ENCODE results near the gene COX4I1. TPM values are rescaled to one million over a fixed set of nuclear protein-coding genes. Genes with fewer than 3 reads are reported as not detected.
"Not testable (repeated sequence)": the region's sequence is repeated elsewhere in the genome, so short reads cannot be mapped to it uniquely, and the experiment has no call there.

COX4I1 gene
- total RNA-seq, 2 experiments from 2014 or later: 505 to 520 TPM

DNA sequence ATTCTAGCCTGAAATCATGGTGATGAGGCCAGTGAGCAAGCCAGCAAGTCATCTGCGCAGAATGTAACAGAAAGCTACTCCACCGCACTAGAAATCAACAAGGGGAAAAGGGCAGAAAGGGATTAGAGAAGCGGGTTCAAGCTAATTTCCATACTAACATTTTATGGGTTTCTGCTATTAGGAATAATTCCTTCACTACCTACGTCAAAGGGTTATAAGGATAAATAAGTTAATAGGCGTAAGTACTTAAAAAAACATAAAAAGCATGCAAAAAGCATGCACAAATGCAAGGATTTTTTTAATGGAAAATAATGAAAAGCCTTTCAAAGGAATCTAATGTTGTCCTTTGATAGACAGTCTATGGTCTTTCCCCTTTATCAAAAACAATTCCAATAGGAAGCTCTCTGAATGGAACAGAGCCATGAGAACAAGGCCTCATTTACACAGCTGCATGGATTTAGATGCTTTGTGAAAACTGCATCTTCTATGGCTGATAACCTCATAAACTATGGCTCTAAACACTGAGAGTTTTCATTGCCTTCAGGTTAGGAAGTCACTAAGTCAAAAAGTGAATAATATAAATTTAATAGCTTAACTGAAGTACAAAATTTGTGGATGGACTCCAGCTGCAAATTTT lies 5.7 kb upstream of the COX4I1 start:
- no peak for ATAC-seq
- Mint-ChIP-seq H3K36me3 (ENCODE audit: low read depth) (peaks cover 53% of the 10 kb centered on the region), H3K4me3 (no peak overlapping the region), H3K27me3 (ENCODE audit: low read depth) (no peaks in the 10 kb centered on the region), H3K4me1 (ENCODE audit: low read depth) (peaks cover 50% of the 10 kb centered on the region), H3K9me3 (ENCODE audit: insufficient read depth) (no peaks in the 10 kb centered on the region), H3K27ac (no peak overlapping the region)
- ChIA-PET CTCF (interaction anchor here (1.1 kb wide), 1 partner anchor 222 kb away, joined by 3 read pairs; no protein-coding TSS in a partner anchor), POLR2A (interaction anchor here (0.7 kb wide), 1 partner anchor 19 kb away, joined by 4 read pairs; no protein-coding TSS in a partner anchor)
- DNase-seq: no peak

DNA sequence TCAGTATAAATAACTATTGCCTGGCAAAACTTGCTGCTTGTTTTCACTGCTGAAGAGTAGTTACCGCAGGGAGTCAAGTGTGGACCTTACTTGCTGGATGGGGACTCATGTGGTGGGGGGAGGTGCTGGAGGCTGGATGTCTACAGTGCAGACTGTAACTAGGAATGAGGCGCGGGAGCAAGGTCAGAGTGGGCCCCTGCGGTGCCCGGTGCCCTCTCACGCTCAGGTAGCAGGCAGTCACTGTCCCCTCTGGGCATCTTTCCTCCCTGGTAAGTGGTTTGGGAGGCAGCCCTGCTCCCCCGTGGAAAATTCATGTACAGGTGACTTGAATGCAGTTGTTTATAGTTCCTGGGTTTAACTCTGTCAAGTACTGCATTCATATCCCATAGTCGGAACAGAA lies 4.8 kb upstream of the COX4I1 start:
- Mint-ChIP-seq H3K4me1 (ENCODE audit: low read depth) (peaks cover 48% of the 10 kb centered on the region), H3K27me3 (ENCODE audit: low read depth) (no peaks in the 10 kb centered on the region), H3K36me3 (ENCODE audit: low read depth) (peaks cover 50% of the 10 kb centered on the region), H3K4me3 (no peak overlapping the region), H3K9me3 (ENCODE audit: insufficient read depth) (no peaks in the 10 kb centered on the region), H3K27ac (no peak overlapping the region)
- ATAC-seq (no peak), DNase-seq (no peak)
- ChIA-PET CTCF (no interaction called here), POLR2A (no interaction called here)

DNA sequence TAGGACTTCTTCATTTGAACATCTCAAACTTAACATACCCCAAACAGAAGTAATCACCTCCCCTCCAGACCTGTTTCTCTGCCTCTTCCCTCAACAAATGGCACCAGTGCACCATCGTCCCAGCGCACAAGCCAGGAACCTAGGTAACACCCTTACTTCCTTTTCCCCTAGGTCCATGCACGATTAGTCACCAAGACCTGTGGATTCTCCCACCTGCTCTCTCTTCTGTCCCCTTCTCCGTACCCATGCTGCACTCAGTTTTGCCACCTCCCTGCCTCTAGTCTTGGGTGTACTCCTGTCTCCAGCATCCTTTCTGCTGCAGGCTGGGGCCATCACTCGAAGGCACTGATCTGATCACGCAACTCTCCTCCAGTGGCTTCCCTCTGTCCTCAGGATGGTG lies 3.3 kb upstream of the COX4I1 start:
- no peaks in the 10 kb centered on the region for H3K27me3 Mint-ChIP-seq (ENCODE audit: low read depth)
- H3K4me1 Mint-ChIP-seq (ENCODE audit: low read depth): peaks cover 49% of the 10 kb centered on the region
- H3K9me3 Mint-ChIP-seq (ENCODE audit: insufficient read depth): no peaks in the 10 kb centered on the region
- no peak overlapping the region for H3K4me3 Mint-ChIP-seq
- ATAC-seq: no peak
- no peak for DNase-seq
- H3K27ac Mint-ChIP-seq: peak overlapping the region; percentile 37
- ChIA-PET CTCF (no interaction called here), POLR2A (interaction anchor here (1.2 kb wide), 1 partner anchor 140 kb away, joined by 3 read pairs; no protein-coding TSS in a partner anchor)
- H3K36me3 Mint-ChIP-seq (ENCODE audit: low read depth): peaks cover 49% of the 10 kb centered on the region

DNA sequence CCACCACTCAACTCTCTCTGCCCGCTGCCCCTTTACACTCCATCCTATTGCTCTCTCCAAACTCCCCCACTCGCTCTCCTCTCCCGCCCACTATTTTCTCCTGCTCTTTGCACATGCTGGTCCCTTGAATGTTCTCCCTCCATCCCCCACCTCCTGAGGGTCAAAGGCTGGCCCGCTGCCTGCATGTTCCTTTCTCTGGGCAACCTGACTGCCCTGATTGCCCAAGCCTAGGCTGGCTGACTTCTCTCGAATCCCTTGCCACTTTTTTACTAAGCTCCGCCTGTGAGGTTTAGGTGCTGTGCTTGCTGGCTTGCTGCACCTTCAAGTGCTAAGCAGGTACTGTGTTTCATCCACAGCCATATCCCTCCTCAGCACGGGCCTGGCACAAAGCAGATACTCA lies 2.9 kb upstream of the COX4I1 start:
- Mint-ChIP-seq H3K36me3 (ENCODE audit: low read depth) (peaks cover 50% of the 10 kb centered on the region), H3K4me3 (no peak overlapping the region), H3K27ac (no peak overlapping the region), H3K27me3 (ENCODE audit: low read depth) (no peaks in the 10 kb centered on the region), H3K9me3 (ENCODE audit: insufficient read depth) (no peaks in the 10 kb centered on the region), H3K4me1 (ENCODE audit: low read depth) (peaks cover 50% of the 10 kb centered on the region)
- DNase-seq (no peak), ATAC-seq (no peak)
- POLR2A ChIA-PET: interaction anchor here (1.2 kb wide), 1 partner anchor 140 kb away, joined by 3 read pairs; no protein-coding TSS in a partner anchor
- CTCF ChIA-PET: no interaction called here

DNA sequence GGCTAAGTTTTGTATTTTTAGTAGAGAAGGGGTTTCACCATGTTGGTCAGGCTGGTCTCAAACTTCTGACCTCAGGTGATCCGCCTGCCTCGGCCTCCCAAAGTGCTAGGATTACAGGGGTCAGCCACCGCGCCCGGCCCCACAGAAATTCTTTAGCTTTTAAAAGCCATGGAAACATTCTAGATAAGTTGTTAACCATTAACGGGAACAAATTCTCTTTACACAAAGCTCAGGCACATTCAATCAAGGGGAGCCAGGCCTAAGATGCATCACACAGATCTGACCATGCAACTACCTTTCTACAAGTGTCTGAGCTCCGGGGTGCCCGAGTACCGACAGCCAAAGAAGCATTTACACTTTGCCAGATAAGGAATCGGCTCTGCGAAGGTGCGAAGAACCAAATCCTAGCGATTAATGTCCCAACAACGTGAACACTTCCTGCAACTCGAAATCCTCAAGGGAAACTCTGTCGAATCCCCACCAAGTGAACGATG lies 1.2 kb upstream of the COX4I1 start:
- POLR2A ChIA-PET: no interaction called here
- peaks cover 51% of the 10 kb centered on the region for H3K36me3 Mint-ChIP-seq (ENCODE audit: low read depth)

DNA sequence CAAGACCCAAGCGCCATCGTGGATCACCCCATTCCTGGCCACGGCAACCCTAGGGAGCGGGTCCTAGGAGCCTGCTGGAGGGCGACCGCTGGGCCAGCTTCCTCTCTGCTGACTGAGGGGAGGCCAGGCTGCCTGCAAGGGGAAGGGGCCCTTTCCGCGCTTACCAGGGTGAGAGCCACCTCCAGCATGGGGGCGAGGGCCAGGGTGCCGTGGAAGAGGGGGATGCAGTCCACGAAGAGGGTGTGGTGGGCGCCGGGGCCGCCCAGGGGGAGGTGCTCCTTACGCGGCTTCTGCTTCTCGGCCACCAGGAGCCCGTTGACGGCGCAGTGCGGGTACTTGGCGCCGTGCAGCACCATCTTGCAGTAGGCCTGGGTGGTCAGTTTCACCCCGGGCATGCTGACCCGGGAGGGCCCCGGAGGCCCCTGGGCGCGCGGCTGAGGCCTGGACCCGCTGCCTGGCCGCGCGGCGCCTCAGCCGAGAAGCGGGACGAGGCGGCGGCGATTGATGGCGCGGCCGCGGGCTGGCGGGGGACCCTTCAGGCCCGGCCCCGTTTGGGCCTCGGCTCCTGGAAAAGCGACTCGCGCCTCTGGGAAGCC lies 496 bp upstream of the COX4I1 start:
- ATAC-seq (peak; percentile 69), DNase-seq (peak; percentile 54)
- H3K4me3 Mint-ChIP-seq: peak overlapping the region; percentile 90
- no peaks in the 10 kb centered on the region for H3K27me3 Mint-ChIP-seq (ENCODE audit: low read depth)
- H3K4me1 Mint-ChIP-seq (ENCODE audit: low read depth): peaks cover 61% of the 10 kb centered on the region
- H3K9me3 Mint-ChIP-seq (ENCODE audit: insufficient read depth): no peaks in the 10 kb centered on the region
- CTCF ChIA-PET: interaction anchor here (0.7 to 1.2 kb wide), 2 partner anchors 217 to 379 kb away, joined by 3 to 4 read pairs; no protein-coding TSS in a partner anchor
- POLR2A ChIA-PET: no interaction called here
- peak overlapping the region; percentile 89 for H3K27ac Mint-ChIP-seq
- H3K36me3 Mint-ChIP-seq (ENCODE audit: low read depth): peaks cover 56% of the 10 kb centered on the region

More for the DNA sequence above, 1.2 kb upstream of the COX4I1 start:
- Mint-ChIP-seq H3K4me1 (ENCODE audit: low read depth) (peaks cover 57% of the 10 kb centered on the region), H3K27me3 (ENCODE audit: low read depth) (no peaks in the 10 kb centered on the region), H3K9me3 (ENCODE audit: insufficient read depth) (no peaks in the 10 kb centered on the region), H3K4me3 (peak overlapping the region; percentile 90), H3K27ac (peak overlapping the region; percentile 80)
- ATAC-seq (no peak), DNase-seq (no peak)
- CTCF ChIA-PET: interaction anchor here (0.6 to 1.4 kb wide), 6 partner anchors 139 to 545 kb away, joined by 3 to 5 read pairs (median 3); no protein-coding TSS in a partner anchor

DNA sequence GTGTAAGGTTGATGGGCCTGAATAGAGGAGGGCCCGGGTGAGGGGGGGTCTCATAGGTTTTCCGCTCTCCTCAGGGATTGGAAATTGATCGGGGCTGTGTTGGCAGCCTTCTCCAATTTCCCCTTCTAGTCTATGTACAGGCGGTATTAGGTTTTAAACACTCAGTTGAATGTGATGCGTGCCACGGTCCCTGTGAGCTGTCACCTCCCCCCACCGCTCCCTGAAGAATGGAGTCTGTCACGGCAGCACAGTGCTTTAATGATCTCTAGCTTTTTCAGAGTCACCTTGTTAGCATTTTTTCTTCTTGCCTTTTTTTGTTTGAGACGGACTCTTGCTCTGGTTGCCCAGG lies 800 bp downstream of the COX4I1 start:
- POLR2A ChIA-PET: interaction anchor here (1.0 kb wide), 2 partner anchors 144 to 181 kb away, joined by 3 read pairs; no protein-coding TSS in a partner anchor
- ATAC-seq (peak; percentile 10), DNase-seq (peak; percentile 32)
- Mint-ChIP-seq H3K9me3 (ENCODE audit: insufficient read depth) (no peaks in the 10 kb centered on the region), H3K36me3 (ENCODE audit: low read depth) (peaks cover 58% of the 10 kb centered on the region), H3K27me3 (ENCODE audit: low read depth) (no peaks in the 10 kb centered on the region), H3K4me3 (peak overlapping the region; percentile 90), H3K27ac (peak overlapping the region; percentile 89), H3K4me1 (ENCODE audit: low read depth) (peaks cover 61% of the 10 kb centered on the region)
- CTCF ChIA-PET: interaction anchor here (1.5 to 3.6 kb wide), 3 partner anchors 19 to 186 kb away, joined by 5 to 19 read pairs (median 13); no protein-coding TSS in a partner anchor

DNA sequence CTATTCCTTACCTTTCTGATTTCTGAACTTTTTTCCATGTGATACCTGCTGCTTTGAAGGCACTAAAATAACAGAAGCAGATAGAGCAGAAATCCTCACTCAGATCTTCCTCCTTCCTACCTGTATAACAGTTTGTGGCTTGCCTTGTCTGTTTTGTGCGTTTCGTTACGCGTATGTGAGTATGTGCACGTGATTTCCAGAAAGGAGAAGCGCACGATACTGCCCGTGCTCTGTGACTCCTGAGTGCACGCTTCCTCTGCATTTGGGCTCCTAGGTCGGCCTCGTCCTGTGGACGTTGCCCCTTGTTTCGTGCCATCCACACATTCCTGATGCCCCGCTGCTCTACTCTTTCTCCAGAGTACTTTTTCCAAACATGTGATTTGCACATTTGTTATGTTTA lies 4.1 kb downstream of the COX4I1 start:
- CTCF ChIA-PET: interaction anchor here (1.6 to 3.6 kb wide), 3 partner anchors 16 to 185 kb away, joined by 3 to 19 read pairs (median 8); no protein-coding TSS in a partner anchor
- Mint-ChIP-seq H3K27me3 (ENCODE audit: low read depth) (no peaks in the 10 kb centered on the region), H3K9me3 (ENCODE audit: insufficient read depth) (no peaks in the 10 kb centered on the region), H3K27ac (no peak overlapping the region), H3K36me3 (ENCODE audit: low read depth) (peaks cover 61% of the 10 kb centered on the region), H3K4me1 (ENCODE audit: low read depth) (peaks cover 35% of the 10 kb centered on the region), H3K4me3 (no peak overlapping the region)
- DNase-seq (no peak), ATAC-seq (no peak)
- POLR2A ChIA-PET: no interaction called here

DNA sequence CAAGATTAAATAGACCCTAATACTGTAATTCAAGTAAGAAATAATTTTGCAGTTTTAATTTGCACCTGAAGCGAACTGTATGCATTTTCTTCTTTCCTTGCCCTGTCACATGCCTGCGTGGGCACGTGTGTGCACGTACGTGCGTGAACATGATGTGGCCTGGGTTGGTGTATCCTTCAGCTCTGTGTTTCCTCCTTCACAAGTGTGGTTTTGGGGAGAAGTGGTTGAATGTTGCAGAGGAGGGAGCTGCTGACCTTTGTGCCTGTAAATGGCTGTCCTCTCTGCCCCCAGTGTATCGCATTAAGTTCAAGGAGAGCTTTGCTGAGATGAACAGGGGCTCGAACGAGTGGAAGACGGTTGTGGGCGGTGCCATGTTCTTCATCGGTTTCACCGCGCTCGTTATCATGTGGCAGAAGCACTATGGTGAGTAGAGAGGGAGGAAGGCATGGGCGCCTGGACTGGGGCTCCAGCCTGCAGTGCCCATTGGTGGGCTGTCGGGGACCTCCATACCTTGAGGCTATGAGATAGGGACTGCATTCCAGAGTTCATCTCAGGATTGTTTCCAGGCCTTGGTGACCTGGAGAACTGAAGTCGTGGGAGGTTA lies 6.0 kb downstream of the COX4I1 start:
- DNase-seq (no peak), ATAC-seq (no peak)
- H3K9me3 Mint-ChIP-seq (ENCODE audit: insufficient read depth): no peaks in the 10 kb centered on the region
- H3K27ac Mint-ChIP-seq: no peak overlapping the region
- no peaks in the 10 kb centered on the region for H3K27me3 Mint-ChIP-seq (ENCODE audit: low read depth)
- H3K36me3 Mint-ChIP-seq (ENCODE audit: low read depth): peaks cover 58% of the 10 kb centered on the region
- POLR2A ChIA-PET: no interaction called here
- no peak overlapping the region for H3K4me3 Mint-ChIP-seq
- CTCF ChIA-PET: no interaction called here
- H3K4me1 Mint-ChIP-seq (ENCODE audit: low read depth): peaks cover 29% of the 10 kb centered on the region

DNA sequence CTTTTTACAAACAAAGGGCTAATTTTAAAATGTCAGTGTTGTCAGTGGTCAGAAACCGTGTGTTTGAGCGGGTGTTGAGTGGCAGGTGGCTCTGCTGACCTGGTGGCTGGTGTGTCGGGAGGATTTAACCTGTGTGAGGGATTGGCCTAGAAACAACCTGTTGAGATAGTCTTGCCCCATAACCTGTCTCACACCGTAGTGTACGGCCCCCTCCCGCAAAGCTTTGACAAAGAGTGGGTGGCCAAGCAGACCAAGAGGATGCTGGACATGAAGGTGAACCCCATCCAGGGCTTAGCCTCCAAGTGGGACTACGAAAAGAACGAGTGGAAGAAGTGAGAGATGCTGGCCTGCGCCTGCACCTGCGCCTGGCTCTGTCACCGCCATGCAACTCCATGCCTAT lies 7.0 kb downstream of the COX4I1 start:
- no peak for ATAC-seq
- no peaks in the 10 kb centered on the region for H3K9me3 Mint-ChIP-seq (ENCODE audit: insufficient read depth)

DNA sequence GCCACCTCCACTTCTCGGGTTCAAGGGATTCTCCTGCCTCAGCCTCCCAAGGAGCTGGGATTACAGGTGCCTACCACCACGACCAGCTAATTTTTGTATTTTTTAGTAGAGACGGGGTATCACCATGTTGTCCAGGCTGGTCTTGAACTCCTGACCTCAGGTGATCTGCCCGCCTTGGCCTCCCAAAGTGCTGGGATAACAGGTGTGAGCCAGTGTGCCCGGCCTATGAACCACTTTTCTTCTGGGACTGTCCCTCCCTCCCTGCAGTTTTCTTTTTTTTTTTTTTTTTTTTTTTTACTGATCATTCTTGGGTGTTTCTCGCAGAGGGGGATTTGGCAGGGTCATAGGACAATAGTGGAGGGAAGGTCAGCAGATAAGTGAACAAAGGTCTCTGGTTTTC lies 7.8 kb downstream of the COX4I1 start:
- DNase-seq; H3K9me3 Mint-ChIP-seq (ENCODE audit: insufficient read depth); ATAC-seq; POLR2A ChIA-PET; H3K27ac Mint-ChIP-seq; H3K4me3 Mint-ChIP-seq: not testable (repeated sequence)
- peaks cover 43% of the 10 kb centered on the region for H3K36me3 Mint-ChIP-seq (ENCODE audit: low read depth)
- H3K27me3 Mint-ChIP-seq (ENCODE audit: low read depth): peaks cover 11% of the 10 kb centered on the region
- CTCF ChIA-PET: interaction anchor here (1.4 kb wide), 1 partner anchor 12 kb away, joined by 5 read pairs; no protein-coding TSS in a partner anchor
- H3K4me1 Mint-ChIP-seq (ENCODE audit: low read depth): peaks cover 11% of the 10 kb centered on the region

More for the DNA sequence above, 7.0 kb downstream of the COX4I1 start:
- H3K4me3 Mint-ChIP-seq: no peak overlapping the region
- ChIA-PET CTCF (interaction anchor here (1.4 kb wide), 1 partner anchor 13 kb away, joined by 5 read pairs; no protein-coding TSS in a partner anchor), POLR2A (no interaction called here)
- peaks cover 51% of the 10 kb centered on the region for H3K36me3 Mint-ChIP-seq (ENCODE audit: low read depth)
- no peak for DNase-seq
- H3K4me1 Mint-ChIP-seq (ENCODE audit: low read depth): peaks cover 19% of the 10 kb centered on the region
- peaks cover 4% of the 10 kb centered on the region for H3K27me3 Mint-ChIP-seq (ENCODE audit: low read depth)
- no peak overlapping the region for H3K27ac Mint-ChIP-seq

DNA sequence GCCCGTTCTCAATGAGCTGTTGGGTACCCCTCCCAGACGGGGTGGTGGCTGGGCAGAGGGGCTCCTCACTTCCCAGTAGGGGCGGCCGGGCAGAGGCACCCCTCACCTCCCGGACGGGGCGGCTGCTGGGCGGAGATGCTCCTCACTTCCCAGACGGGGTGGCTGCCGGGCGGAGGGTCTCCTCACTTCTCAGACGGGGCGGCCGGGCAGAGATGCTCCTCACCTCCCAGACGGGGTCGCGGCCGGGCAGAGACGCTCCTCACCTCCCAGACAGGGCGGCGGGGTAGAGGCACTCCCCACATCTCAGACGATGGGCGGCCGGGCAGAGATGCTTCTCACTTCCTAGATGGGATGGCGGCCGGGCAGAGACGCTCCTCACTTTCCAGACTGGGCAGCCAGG lies 8.6 kb downstream of the COX4I1 start:
- DNase-seq; H3K9me3 Mint-ChIP-seq (ENCODE audit: insufficient read depth); ATAC-seq; POLR2A ChIA-PET; H3K4me1 Mint-ChIP-seq (ENCODE audit: low read depth); H3K4me3 Mint-ChIP-seq; H3K27ac Mint-ChIP-seq; CTCF ChIA-PET: not testable (repeated sequence)
- H3K27me3 Mint-ChIP-seq (ENCODE audit: low read depth): peaks cover 18% of the 10 kb centered on the region
- peaks cover 35% of the 10 kb centered on the region for H3K36me3 Mint-ChIP-seq (ENCODE audit: low read depth)
